AML-193 (cell line): Measurements from ENCODE around the gene DLX6.
A peak's percentile ranks its signal among the peaks of the same experiment; 100 is the strongest.

Source experiments
- DNase-seq, 2 experiments: peaks; one replicate each; lab custom pipeline; 2025; lab: John Stamatoyannopoulos, UW

Gene DLX6

GRCh38 chr7:97005183-97006054 is at the start of gene DLX6:
DLX6 (plus strand) TSS chr7:97005553; CDS start chr7:97005978, 425 bp downstream.
- DNase-seq: no peak

GRCh38 chr7:96959135-96959534 is 46.2 kb upstream of the DLX6 start:
- DNase-seq: peak in 1 of 2 experiments; percentile 0

- no peak for DNase-seq
Measured at GRCh38 chr7:96962221-96962885, 43.0 kb upstream of the DLX6 start.

- DNase-seq: no peak
Measured at GRCh38 chr7:96968981-96969380, 36.4 kb upstream of the DLX6 start.

GRCh38 chr7:96970739-96971138 is 34.6 kb upstream of the DLX6 start:
- no peak for DNase-seq

- no peak for DNase-seq
Measured at GRCh38 chr7:96973986-96974385, 31.4 kb upstream of the DLX6 start.

- no peak for DNase-seq
Measured at GRCh38 chr7:96976106-96976505, 29.2 kb upstream of the DLX6 start.

DNA sequence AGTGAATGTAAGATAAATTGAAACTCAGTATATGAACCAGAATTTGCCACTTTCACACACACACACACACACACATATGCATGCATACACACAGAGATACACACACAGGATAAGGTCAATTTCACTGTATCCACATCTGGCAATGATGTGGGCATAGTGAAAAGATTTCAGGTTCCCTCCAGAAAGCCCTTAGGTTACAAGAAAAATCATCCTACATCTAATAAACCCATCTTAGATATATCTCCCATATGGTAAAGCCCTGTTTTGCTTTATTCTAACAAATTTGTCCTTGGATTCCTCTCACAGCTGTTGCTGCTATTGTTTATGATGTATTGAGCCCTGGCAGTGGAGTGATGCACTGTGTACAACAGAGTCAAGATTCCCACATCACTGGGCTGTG is 27.9 kb upstream of the DLX6 start:
- no peak for DNase-seq

DNA sequence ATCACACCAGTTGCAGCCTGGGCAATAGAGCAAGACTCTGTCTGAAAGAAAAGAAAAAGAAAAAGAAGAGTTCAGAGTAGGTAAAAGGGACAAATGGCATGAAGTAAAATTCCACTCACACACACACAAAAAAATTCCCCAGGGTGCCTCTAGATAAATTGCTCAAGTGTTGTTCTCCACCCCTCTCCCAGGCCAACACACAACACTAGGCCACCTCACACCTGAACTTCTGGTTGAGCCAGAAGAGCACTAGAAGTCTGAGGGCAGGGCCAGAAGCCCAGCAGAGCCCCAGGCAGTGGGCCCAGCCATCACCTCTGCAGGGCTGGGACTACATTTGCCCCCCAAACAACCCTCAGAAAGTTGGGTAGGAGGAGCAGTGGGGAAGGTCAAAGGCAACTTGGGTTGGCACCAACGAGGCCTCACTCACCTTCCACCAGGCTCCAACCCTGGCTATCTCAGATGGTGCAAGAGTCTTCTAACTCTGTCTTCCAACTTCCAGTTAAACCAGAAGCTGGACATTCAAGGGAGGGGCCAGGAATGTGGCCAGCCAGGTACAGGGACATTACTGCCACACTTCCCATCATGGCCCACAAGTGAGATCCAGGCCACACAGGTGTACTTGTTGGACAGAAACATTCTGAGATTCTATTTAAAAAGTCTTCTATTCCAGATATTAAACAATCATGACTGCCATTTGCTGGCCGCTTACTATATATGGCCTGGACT is 25.6 kb upstream of the DLX6 start:
- no peak for DNase-seq

GRCh38 chr7:96982586-96982985 is 22.8 kb upstream of the DLX6 start:
- DNase-seq: no peak

GRCh38 chr7:96985992-96986391 is 19.4 kb upstream of the DLX6 start:
- DNase-seq: no peak

GRCh38 chr7:96986901-96987300 is 18.5 kb upstream of the DLX6 start:
- DNase-seq: no peak

DNA sequence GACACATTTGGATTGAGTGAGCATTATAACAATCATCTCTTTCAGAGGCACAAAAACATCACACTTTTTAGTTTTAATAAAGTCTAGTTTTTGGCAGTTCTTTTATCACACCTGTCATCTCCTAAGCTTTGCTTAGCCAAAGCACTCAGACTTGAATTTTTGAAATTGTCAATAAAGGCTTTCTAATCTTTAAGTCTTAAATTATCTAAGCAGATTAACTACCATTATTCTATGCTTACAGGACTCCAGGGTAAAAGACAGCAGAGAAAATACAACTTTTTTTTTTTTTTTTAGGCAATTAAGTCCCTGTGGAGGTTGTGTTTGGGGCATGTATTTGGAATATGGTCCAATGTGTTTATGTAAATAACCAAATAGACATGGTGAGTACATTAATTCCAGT is 17.6 kb upstream of the DLX6 start:
- no peak for DNase-seq

DNA sequence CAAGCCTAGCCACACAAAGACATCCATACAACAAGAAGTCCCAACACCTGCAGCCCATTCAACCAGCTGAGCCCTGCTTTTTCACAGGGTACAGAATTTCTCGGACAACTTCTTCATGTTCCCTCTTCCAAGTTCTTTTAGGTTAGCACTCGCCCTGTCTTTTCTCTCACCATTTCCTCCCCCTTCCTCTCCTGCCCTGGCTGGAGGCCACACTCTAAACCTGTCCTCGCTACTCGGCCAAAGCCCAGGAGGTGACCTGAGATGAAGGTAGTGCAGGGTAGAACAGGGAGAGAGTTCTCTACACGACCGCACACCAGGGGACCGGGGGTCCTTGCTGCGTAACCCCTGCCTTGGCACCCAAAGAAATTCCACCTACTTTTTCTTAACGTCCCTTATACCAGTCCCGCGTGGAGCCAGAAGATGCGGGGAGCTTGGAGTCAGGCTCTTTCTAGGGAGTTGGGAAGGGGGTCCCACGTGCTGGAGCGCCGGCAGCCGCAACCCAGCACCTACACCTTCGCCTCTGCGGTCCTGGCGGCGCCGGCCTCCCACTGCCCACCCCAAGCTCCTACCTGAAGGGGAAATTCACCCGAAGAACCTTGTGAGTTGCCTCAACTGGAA is 16.0 kb upstream of the DLX6 start:
- no peak for DNase-seq

DNA sequence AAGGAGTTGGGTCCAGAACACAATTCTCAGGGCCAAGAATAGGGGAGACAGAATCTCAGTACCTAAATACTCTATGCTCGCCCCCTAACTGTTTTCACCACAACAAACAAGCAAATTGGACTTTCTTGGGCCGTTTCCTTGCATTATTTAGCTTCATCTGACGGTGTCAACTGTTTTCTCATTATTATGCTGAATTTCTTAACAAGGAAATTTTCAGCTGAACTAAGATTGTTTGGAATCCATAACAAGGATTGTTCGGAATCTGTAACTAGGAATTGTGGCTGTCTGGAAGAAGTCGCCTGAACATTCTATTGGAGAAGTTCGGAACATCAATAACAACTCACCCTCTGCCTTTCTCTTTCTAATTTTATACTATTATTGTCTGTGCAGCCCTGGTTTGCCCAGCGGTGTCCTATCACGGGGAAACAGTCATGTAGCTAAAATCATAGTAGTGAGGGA is 15.5 kb upstream of the DLX6 start:
- no peak for DNase-seq

- no peak for DNase-seq
Measured at GRCh38 chr7:96991546-96992191, 13.7 kb upstream of the DLX6 start.

GRCh38 chr7:96992192-96993005 is 13.0 kb upstream of the DLX6 start:
- DNase-seq: no peak

GRCh38 chr7:96993094-96993865 is 12.1 kb upstream of the DLX6 start:
- DNase-seq: no peak

DNA sequence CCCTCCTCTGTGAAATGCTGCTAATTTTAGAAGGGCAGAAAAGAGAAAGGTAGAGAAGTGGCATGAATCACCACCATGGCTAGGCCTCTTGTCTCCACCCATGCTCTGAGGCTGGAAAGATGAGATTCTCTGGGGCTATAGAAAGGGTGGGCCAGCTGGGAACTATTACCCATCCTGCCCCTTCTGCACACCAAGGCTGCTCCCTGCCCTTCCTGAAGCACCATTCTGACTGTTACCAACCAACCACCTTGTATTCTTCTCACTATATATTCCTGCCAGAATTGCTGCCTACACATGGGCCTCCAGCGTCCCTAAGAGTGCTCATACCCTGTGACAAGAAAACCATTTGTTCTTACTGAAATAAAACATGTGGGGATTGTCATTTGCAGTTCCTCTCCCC is 11.4 kb upstream of the DLX6 start:
- DNase-seq: no peak
